ENCODE data around the gene FOXP1. TPM values are rescaled to one million over a fixed set of nuclear protein-coding genes. Genes with fewer than 3 reads are reported as not detected.

The FOXP1 gene
- total and polyA plus RNA-seq, 2 experiments from 2014 or later: 76.8 to 99.8 TPM

DNA sequence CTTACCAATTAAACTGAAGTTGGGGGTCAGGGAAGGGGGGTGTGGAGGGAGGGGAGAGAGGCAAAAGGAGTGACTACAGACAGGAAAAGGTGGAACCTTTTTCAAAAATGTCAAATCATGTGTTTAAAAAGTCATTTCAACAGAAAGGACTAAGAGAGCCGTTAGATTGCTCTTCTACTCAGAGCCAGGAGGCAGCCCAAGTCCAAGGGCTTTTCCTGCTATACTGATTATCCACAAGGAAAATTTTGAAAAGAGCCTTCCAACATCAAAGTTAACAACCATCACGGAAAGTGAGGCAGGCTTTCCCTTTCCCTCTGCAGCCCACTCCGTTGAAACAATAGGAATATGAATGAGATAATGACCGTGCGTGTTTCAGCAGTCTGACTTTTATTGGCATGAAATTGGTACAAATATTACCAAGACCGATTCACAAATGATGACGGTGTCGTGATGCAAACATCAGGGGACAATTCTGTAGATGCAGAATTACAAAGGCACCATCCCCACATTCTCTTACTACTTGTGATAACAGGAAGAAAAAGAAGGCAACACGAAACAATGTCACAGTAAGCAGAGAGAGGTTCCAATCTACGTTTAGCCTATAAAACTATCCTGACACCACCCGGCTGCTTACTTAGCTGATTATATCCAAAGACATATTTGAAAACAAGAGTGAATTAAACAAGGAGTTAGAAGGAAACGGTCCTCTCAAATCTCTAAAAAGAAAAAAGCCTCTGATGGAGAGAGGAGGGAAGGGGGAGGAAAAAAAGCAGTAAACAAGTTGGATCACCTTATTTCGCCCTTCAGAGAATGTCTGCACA, 453.7 kb downstream of the FOXP1 start:
- 13% methylated on average over 13 of the region's 13 CpGs for WGBS (ENCODE audit: low lambda C conversion rate, missing lambda C conversion rate)
- no peaks in the 10 kb centered on the region for H4K20me1 ChIP-seq (ENCODE audit: insufficient read depth, poor library complexity, severe bottlenecking)
- peaks cover 61% of the 10 kb centered on the region for H3K79me2 ChIP-seq
- no peak for TF ChIP-seq CTCF (IDR thresholded peaks at IDR 0.05; ENCODE audit: poor library complexity)
- TF ChIP-seq EZH2 (IDR thresholded peaks at IDR 0.05; ENCODE audit: borderline replicate concordance): no peak
- no peak for TF ChIP-seq EZH2phosphoT487 (IDR thresholded peaks at IDR 0.05; ENCODE audit: low read depth, severe bottlenecking, unreplicated experiment)
- H3K27me3 ChIP-seq: no peaks in the 10 kb centered on the region
- H3K27ac ChIP-seq: peak overlapping the region; percentile 96
- DNase-seq (ENCODE audit: low spot score): no peak
- peak overlapping the region; percentile 44 for H2AFZ ChIP-seq
- peaks cover 47% of the 10 kb centered on the region for H3K4me1 ChIP-seq (ENCODE audit: insufficient read depth)
- H3K4me3 ChIP-seq: peak overlapping the region; percentile 68
- no peaks in the 10 kb centered on the region for H3K36me3 ChIP-seq (replicated peaks; ENCODE audit: insufficient read depth, low read depth)
- no peaks in the 10 kb centered on the region for H3K9me3 ChIP-seq (ENCODE audit: low read depth)
- no peaks in the 10 kb centered on the region for H3K9me2 ChIP-seq (replicated peaks; ENCODE audit: insufficient read depth)
- peak overlapping the region; percentile 83 for H3K4me2 ChIP-seq

DNA sequence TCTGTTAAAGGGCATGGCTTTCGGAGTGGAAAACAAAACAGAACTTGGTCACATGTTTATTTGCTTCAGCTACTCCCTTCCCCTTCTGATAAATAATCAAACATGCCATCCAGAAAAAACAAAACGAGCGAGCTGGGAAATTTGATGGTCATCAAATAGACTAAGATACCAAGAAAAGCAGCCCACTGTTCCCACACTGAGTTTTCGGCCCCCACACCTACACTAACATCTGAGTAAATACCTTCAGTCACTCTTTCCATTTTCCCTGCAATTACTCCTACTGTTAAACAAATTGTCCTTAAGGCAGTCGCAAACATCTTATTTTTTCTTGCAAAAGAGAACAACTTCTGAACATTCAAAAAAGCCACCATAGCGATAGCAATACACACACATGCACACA, 454.6 kb downstream of the FOXP1 start:
- no peak for DNase-seq (ENCODE audit: low spot score)
- H3K79me2 ChIP-seq: peaks cover 70% of the 10 kb centered on the region
- no peaks in the 10 kb centered on the region for H3K9me2 ChIP-seq (replicated peaks; ENCODE audit: insufficient read depth)
- 31% methylated on average over 6 of the region's 6 CpGs for WGBS (ENCODE audit: low lambda C conversion rate, missing lambda C conversion rate)
- H3K4me1 ChIP-seq (ENCODE audit: insufficient read depth): peaks cover 39% of the 10 kb centered on the region
- no peaks in the 10 kb centered on the region for H3K9me3 ChIP-seq (ENCODE audit: low read depth)
- H3K4me2 ChIP-seq: peak overlapping the region; percentile 83
- no peaks in the 10 kb centered on the region for H3K36me3 ChIP-seq (replicated peaks; ENCODE audit: insufficient read depth, low read depth)
- no peak overlapping the region for H2AFZ ChIP-seq
- peak overlapping the region; percentile 96 for H3K27ac ChIP-seq
- H3K27me3 ChIP-seq: no peaks in the 10 kb centered on the region
- TF ChIP-seq EZH2 (IDR thresholded peaks at IDR 0.05; ENCODE audit: borderline replicate concordance) (no peak), CTCF (IDR thresholded peaks at IDR 0.05; ENCODE audit: poor library complexity) (no peak), EZH2phosphoT487 (IDR thresholded peaks at IDR 0.05; ENCODE audit: low read depth, severe bottlenecking, unreplicated experiment) (no peak)
- no peaks in the 10 kb centered on the region for H4K20me1 ChIP-seq (ENCODE audit: insufficient read depth, poor library complexity, severe bottlenecking)
- H3K4me3 ChIP-seq: peak overlapping the region; percentile 68

- H3K27ac ChIP-seq: peak overlapping the region; percentile 96
- DNase-seq (ENCODE audit: low spot score): no peak
- no peaks in the 10 kb centered on the region for H3K9me2 ChIP-seq (replicated peaks; ENCODE audit: insufficient read depth)
- peak overlapping the region; percentile 0 for H3K4me3 ChIP-seq
- H3K79me2 ChIP-seq: peaks cover 81% of the 10 kb centered on the region
- no peaks in the 10 kb centered on the region for H3K9me3 ChIP-seq (ENCODE audit: low read depth)
- no peaks in the 10 kb centered on the region for H3K36me3 ChIP-seq (replicated peaks; ENCODE audit: insufficient read depth, low read depth)
- TF ChIP-seq EZH2 (IDR thresholded peaks at IDR 0.05; ENCODE audit: borderline replicate concordance) (no peak), EZH2phosphoT487 (IDR thresholded peaks at IDR 0.05; ENCODE audit: low read depth, severe bottlenecking, unreplicated experiment) (no peak), CTCF (IDR thresholded peaks at IDR 0.05; ENCODE audit: poor library complexity) (no peak)
- WGBS (ENCODE audit: low lambda C conversion rate, missing lambda C conversion rate): 66% methylated on average over 7 of the region's 7 CpGs
- peaks cover 31% of the 10 kb centered on the region for H3K4me1 ChIP-seq (ENCODE audit: insufficient read depth)
- no peaks in the 10 kb centered on the region for H3K27me3 ChIP-seq
- H3K4me2 ChIP-seq: peak overlapping the region; percentile 83
- no peak overlapping the region for H2AFZ ChIP-seq
- no peaks in the 10 kb centered on the region for H4K20me1 ChIP-seq (ENCODE audit: insufficient read depth, poor library complexity, severe bottlenecking)
Measured at GRCh38 chr3:71127844-71128243, 455.7 kb downstream of the FOXP1 start.
